HepG2 (cell line): Measurements from ENCODE around the gene CDH11. TPM values are rescaled to one million over a fixed set of nuclear protein-coding genes. Genes with fewer than 3 reads are reported as not detected.

ENCODE experiments used
- ATAC-seq: fragments of 200-7000 bp; cut with Tn5 transposase; 3 replicates; pipeline ENCODE4 v1.9.1; 2020; ENCODE audit warnings: mild to moderate bottlenecking, moderate library complexity
- Bru-seq: library from RNA; stranded (reverse); fragments of 400-500 nt; gene quantifications from one replicate; lab custom pipeline; 2021; lab: Mats Ljungman, UMichigan
- BruChase-seq, 2 experiments: library from RNA; stranded (reverse); fragments of 400-500 nt; gene quantifications; one replicate each; lab custom pipeline; 2021; lab: Mats Ljungman, UMichigan
- BruUV-seq: library from RNA; stranded (reverse); fragments of 400-500 nt; replicated peaks from 2 replicates; lab custom pipeline; 2021; lab: Mats Ljungman, UMichigan
- CTCF ChIA-PET: fragments of 300-600 bp; formaldehyde crosslinking; extraction: SDS; loops from one replicate; lab custom pipeline; 2021; ENCODE audit warnings: low total read pairs, inconsistent platforms, low intra/inter-chr PET ratio; lab: Yijun Ruan, JAX
- POLR2A ChIA-PET: fragments of 350-600 bp; sonication (Branson Sonifier 250); formaldehyde crosslinking; loops from one replicate; lab custom pipeline; 2020; ENCODE audit warnings: antibody characterized with exemption, inconsistent platforms; lab: Yijun Ruan, JAX
- DNase-seq: peaks from one replicate; pipeline ENCODE4 v3.0.0-alpha.2; 2015; ENCODE audit warnings: low spot score
- FAIRE-seq: peaks from 3 replicates; lab custom pipeline; 2011; peaks lifted over from hg19 to GRCh38; lab: Jason Lieb, UNC
- H2AFZ ChIP-seq: one replicate; pipeline ENCODE4 v1.6.1; 2011; ENCODE audit warnings: low read length, inconsistent platforms
- H3K27ac ChIP-seq: fragments of 300-600 bp; 3 replicates; pipeline ENCODE4 v1.8.0; 2011; ENCODE audit warnings: mixed run types, mild to moderate bottlenecking, mixed read lengths, low read length, inconsistent platforms; ENCODE audit not compliant: insufficient read depth; ENCODE audit errors: extremely low read length
- H3K27me3 ChIP-seq, 2 experiments: fragments of 200-600 bp in 1 of 2; 2 replicates in 1 of 2; 3 replicates in 1 of 2; pipeline versions ENCODE4 v1.6.0 to v1.8.0; 2011; ENCODE audit warnings: low read length in 2 of 2, mild to moderate bottlenecking in 2 of 2, moderate library complexity in 2 of 2, inconsistent platforms in 1 of 2; ENCODE audit not compliant: insufficient read depth in 2 of 2, control insufficient read depth in 1 of 2
- H3K36me3 ChIP-seq, 2 experiments: fragments of 200-600 bp in 1 of 2; replicated peaks in 1 of 2; 2 replicates in 1 of 2; 3 replicates in 1 of 2; pipeline versions ENCODE4 v1.5.1 to v1.8.0; 2011; ENCODE audit warnings: low read length in 2 of 2, inconsistent platforms in 1 of 2; ENCODE audit not compliant: insufficient read depth in 2 of 2, control insufficient read depth in 1 of 2
- H3K4me1 ChIP-seq: 2 replicates; pipeline ENCODE4 v1.5.1; 2012; ENCODE audit warnings: low read length, inconsistent platforms; ENCODE audit not compliant: insufficient read depth
- H3K4me2 ChIP-seq: 2 replicates; pipeline ENCODE4 v1.6.0; 2011; ENCODE audit warnings: low read depth, low read length, inconsistent platforms
- H3K4me3 ChIP-seq, 3 experiments: fragments of 200-600 bp in 1 of 3; sonication (generic), shearing (Covaris generic) in 1 of 3; replicated peaks in 1 of 3; 2 replicates each; pipeline ENCODE4 v1.5.1; 2011 to 2016; ENCODE audit warnings: low read length in 3 of 3, inconsistent platforms in 2 of 3, low read depth in 2 of 3, mild to moderate bottlenecking in 2 of 3, control low read depth in 1 of 3, mixed read lengths in 1 of 3; ENCODE audit not compliant: insufficient read depth in 1 of 3
- H3K79me2 ChIP-seq: one replicate; pipeline ENCODE4 v1.6.1; 2011; ENCODE audit warnings: low read length, inconsistent platforms; ENCODE audit not compliant: insufficient read depth
- H3K9ac ChIP-seq: 2 replicates; pipeline ENCODE4 v1.6.0; 2011; ENCODE audit warnings: mild to moderate bottlenecking, low read depth, low read length, inconsistent platforms; ENCODE audit not compliant: insufficient read depth
- H3K9me3 ChIP-seq: 2 replicates; pipeline ENCODE4 v1.5.1; 2012; ENCODE audit warnings: mild to moderate bottlenecking, low read length
- H4K20me1 ChIP-seq: 2 replicates; pipeline ENCODE4 v1.6.0; 2011; ENCODE audit warnings: inconsistent platforms, mild to moderate bottlenecking, low read length, moderate library complexity; ENCODE audit not compliant: insufficient read depth
- ETV5 ChIP-seq: IDR thresholded peaks from 2 replicates; pipeline ENCODE4 v1.6.1; 2018; ENCODE audit warnings: missing biosample characterization, missing genetic modification reagents, inconsistent platforms, borderline replicate concordance
- FOXP4 ChIP-seq: sonication (generic); formaldehyde crosslinking; IDR thresholded peaks from 2 replicates; pipeline ENCODE4 v1.4.0; 2020; ENCODE audit warnings: missing genetic modification reagents
- GMEB2 ChIP-seq: IDR thresholded peaks from 2 replicates; pipeline ENCODE4 v1.6.1; 2016; ENCODE audit warnings: missing biosample characterization, missing genetic modification reagents, low read depth
- MED1 ChIP-seq: sonication (generic); formaldehyde crosslinking; IDR thresholded peaks from 2 replicates; pipeline ENCODE4 v1.4.0; 2020; ENCODE audit warnings: missing genetic modification reagents
- MXD1 ChIP-seq: sonication (generic); formaldehyde crosslinking; IDR thresholded peaks from 2 replicates; pipeline ENCODE4 v1.4.0; 2020; ENCODE audit warnings: mild to moderate bottlenecking, missing genetic modification reagents
- MYPOP ChIP-seq: sonication (generic); formaldehyde crosslinking; IDR thresholded peaks from 2 replicates; pipeline ENCODE4 v1.8.1; 2023; ENCODE audit warnings: mild to moderate bottlenecking, moderate library complexity, missing genetic modification reagents
- ZBTB33 ChIP-seq: sonication (generic); formaldehyde crosslinking; IDR thresholded peaks from 2 replicates; pipeline ENCODE4 v1.4.0; 2020; ENCODE audit warnings: missing genetic modification reagents
- ZNF746 ChIP-seq: sonication (generic); formaldehyde crosslinking; IDR thresholded peaks from 2 replicates; pipeline ENCODE4 v1.8.0; 2022; ENCODE audit warnings: mild to moderate bottlenecking, missing genetic modification reagents
- WGBS: methylation state at CpG from one replicate; pipeline ENCODE4 v1.1.6; 2017; ENCODE audit warnings: low lambda C conversion rate; 5-methylcytosine and 5-hydroxymethylcytosine counted together
- in situ Hi-C: cut with HindIII; loops from 2 replicates; pipeline ENCODE4 v1.10.0; 2017; ENCODE audit warnings: low pct_unique_long_range_greater_than_20kb; ENCODE audit not compliant: extremely low pct_ligation_motif_present
- intact Hi-C: fragments of 100-400 bp; cut with micrococcal nuclease; formaldehyde crosslinking; loops from one replicate; pipeline ENCODE4 v1.10.0; 2022; ENCODE audit not compliant: unreplicated experiment
- long read RNA-seq, 2 experiments: library from RNA in 1 of 2; library from polyadenylated mRNA in 1 of 2; stranded (forward) in 1 of 2; unstranded in 1 of 2; transcript quantifications; one replicate each; pipeline ENCODE4 v2.0.0, GENCODE V29; 2019 to 2022
- polyA minus RNA-seq, 3 experiments: library from RNA; depleted of rRNA, polyadenylated mRNA; stranded (reverse); fragments of >200 nt; gene quantifications; 2 replicates each; pipeline ENCODE4 v1.2.3, GENCODE V29; 2011; ENCODE audit warnings: low replicate concordance in 1 of 3
- polyA plus RNA-seq, 8 experiments: library from polyadenylated mRNA; depleted of rRNA in 3 of 8; stranded (reverse) in 7 of 8; unstranded in 1 of 8; fragments of >200 nt; fragmentation: Illumina TruSeq in 4 of 8; extraction: Trizol in 4 of 8; gene quantifications; 2 replicates each; pipeline versions ENCODE4 v1.2.1 to v1.2.3, GENCODE V29; 2011 to 2016; ENCODE audit warnings: low read depth in 4 of 8, missing spikeins in 1 of 8, mixed read lengths in 1 of 8; ENCODE audit not compliant: insufficient read depth in 1 of 8
- total RNA-seq, 5 experiments: library from RNA; depleted of rRNA; stranded (reverse); fragments of >200 nt; fragmentation: Illumina TruSeq; extraction: Trizol; gene quantifications; 2 replicates each; pipeline ENCODE4 v1.2.3, GENCODE V29; 2016; ENCODE audit warnings: low read depth in 1 of 5

Gene CDH11
- not detected in 2 replicates for total RNA-seq (2016; rRNA removed; fragmentation: Illumina TruSeq; extraction: Trizol)
- not detected in 2 replicates for total RNA-seq (2016; cell fraction: cytosol; rRNA removed; fragmentation: Illumina TruSeq; extraction: Trizol; ENCODE audit: low read depth)
- not detected in 2 replicates for total RNA-seq (2016; cell fraction: insoluble cytoplasmic fraction; rRNA removed; fragmentation: Illumina TruSeq; extraction: Trizol)
- total RNA-seq (2016; cell fraction: membrane; rRNA removed; fragmentation: Illumina TruSeq; extraction: Trizol) = not detected in 2 replicates
- not detected in 2 replicates for total RNA-seq (2016; cell fraction: nucleus; rRNA removed; fragmentation: Illumina TruSeq; extraction: Trizol)
- polyA plus RNA-seq (2011; rRNA removed) = not detected in 2 replicates
- 0.10 TPM in 1 of 2 replicates, not detected in the other for polyA plus RNA-seq (2011; cell fraction: cytosol; rRNA removed)
- not detected in 2 replicates for polyA plus RNA-seq (2011; cell fraction: nucleus; rRNA removed)
- not detected in 2 replicates for polyA plus RNA-seq (2012)
- not detected in 2 replicates for polyA plus RNA-seq (2016; cell fraction: cytosol; fragmentation: Illumina TruSeq; extraction: Trizol; ENCODE audit: low read depth)
- polyA plus RNA-seq (2016; cell fraction: insoluble cytoplasmic fraction; fragmentation: Illumina TruSeq; extraction: Trizol; ENCODE audit: low read depth) = not detected in 2 replicates
- polyA plus RNA-seq (2016; cell fraction: membrane; fragmentation: Illumina TruSeq; extraction: Trizol; ENCODE audit: low read depth) = not detected in 2 replicates
- not detected in 2 replicates for polyA plus RNA-seq (2016; cell fraction: nucleus; fragmentation: Illumina TruSeq; extraction: Trizol; ENCODE audit: insufficient read depth, low read depth)
- polyA minus RNA-seq (2011; rRNA and poly(A)+ RNA removed; ENCODE audit: low replicate concordance) = 0.33 TPM in 1 of 2 replicates, not detected in the other
- not detected in 2 replicates for polyA minus RNA-seq (2011; cell fraction: cytosol; rRNA and poly(A)+ RNA removed)
- polyA minus RNA-seq (2011; cell fraction: nucleus; rRNA and poly(A)+ RNA removed) = not detected in 2 replicates
- Bru-seq, nascent RNA = percentile 3 among the genes with signal in this experiment
- not detected for BruChase-seq, experiment 1, labeled RNA remaining after a 6-hour chase
- percentile 1 among the genes with signal in this experiment for BruChase-seq, experiment 2, labeled RNA remaining after a 2-hour chase
- long read RNA-seq, experiment 1 = 0 reads
- long read RNA-seq, experiment 2, partial matches to known transcripts = 0 of 1 reads
- long read RNA-seq, experiment 2, other reads (novel, unspliced or antisense) = 1 of 1 reads

GRCh38 chr16:65121870-65122723 lies at the start of gene CDH11:
TSS of gene CDH11 (minus strand) at chr16:65122063. CDS start at chr16:65004869, 117,194 bp downstream.
- peaks cover 0 to 22% of the 10 kb centered on the region in 2 experiments; a peak in 4 of 5 replicates for H3K27me3 ChIP-seq
- H3K9me3 ChIP-seq = no peaks in the 10 kb centered on the region
- no peak within 1 kb of the TSS for H3K27ac ChIP-seq
- DNase-seq (no peak), ATAC-seq (no peak), FAIRE-seq (no peak)
- intact Hi-C loops (no loop called here), in situ Hi-C loops (loop anchor here (10.0 to 25.0 kb wide), 3 partner anchors 1027 to 1760 kb away; no protein-coding TSS in a partner anchor)
- H3K4me2 ChIP-seq = no peak within 1 kb of the TSS
- no peak within 1 kb of the TSS for H2AFZ ChIP-seq
- 52% methylated on average over 61 of the region's 69 CpGs for WGBS
- no peaks in the 10 kb centered on the region for H3K4me1 ChIP-seq
- no peaks in the 10 kb centered on the region for H3K36me3 ChIP-seq
- no peak within 1 kb of the TSS for H3K4me3 ChIP-seq
- ChIA-PET CTCF (no interaction called here), POLR2A (no interaction called here)
- no peak within 1 kb of the TSS for H3K9ac ChIP-seq
- BruUV-seq = no TSS peak
- no peaks in the 10 kb centered on the region for H3K79me2 ChIP-seq
- TF ChIP-seq GMEB2 (CRISPR knock-in tag) = no peak
- TF ChIP-seq MED1 (CRISPR knock-in tag) = no peak
- TF ChIP-seq FOXP4 (CRISPR knock-in tag) = no peak
- TF ChIP-seq MXD1 = no peak
- no peak for TF ChIP-seq ETV5 (CRISPR knock-in tag)
- no peak for TF ChIP-seq MYPOP (CRISPR knock-in tag)
- no peak for TF ChIP-seq ZNF746 (CRISPR knock-in tag)
- peak; percentile 22; the same call in 1 of the 2 replicates for TF ChIP-seq ZBTB33 (CRISPR knock-in tag)
- H4K20me1 ChIP-seq = no peaks in the 10 kb centered on the region
